Measurements from ENCODE around the gene MRPL42.

GRCh38 chr12:93521225-93522080 lies 54.1 kb downstream of the MRPL42 start:
- TF ChIP-seq CTCF (IDR thresholded peaks at IDR 0.05) (no peak), EZH2 (IDR thresholded peaks at IDR 0.05; ENCODE audit: borderline replicate concordance, insufficient read depth, low read depth, low read length, poor library complexity, severe bottlenecking) (no peak)
